ENCODE results near the gene CST11.

The CST11 gene

GRCh38 chr20:23461180-23461579 is 8.5 kb upstream of the CST11 start:
- no peak for TF ChIP-seq CTCF (IDR thresholded peaks at IDR 0.05; ENCODE audit: low read depth, low read length, missing control alignments)
- no peak for DNase-seq (ENCODE audit: extremely low read depth, low read depth)
- no peak overlapping the region for H3K4me3 ChIP-seq (replicated peaks; ENCODE audit: low read depth, low read length)

- DNase-seq (ENCODE audit: extremely low read depth, low read depth): no peak
- no peak overlapping the region for H3K4me3 ChIP-seq (replicated peaks; ENCODE audit: low read depth, low read length)
- no peak for TF ChIP-seq CTCF (IDR thresholded peaks at IDR 0.05; ENCODE audit: low read depth, low read length, missing control alignments)
Observed at GRCh38 chr20:23459461-23460150, 6.9 kb upstream of the CST11 start.

- no peak for DNase-seq (ENCODE audit: extremely low read depth, low read depth)
- no peak for TF ChIP-seq CTCF (IDR thresholded peaks at IDR 0.05; ENCODE audit: low read depth, low read length, missing control alignments)
- no peak overlapping the region for H3K4me3 ChIP-seq (replicated peaks; ENCODE audit: low read depth, low read length)
Observed at GRCh38 chr20:23456873-23457272, 4.2 kb upstream of the CST11 start.

GRCh38 chr20:23456409-23456808 is 3.7 kb upstream of the CST11 start:
- TF ChIP-seq CTCF (IDR thresholded peaks at IDR 0.05; ENCODE audit: low read depth, low read length, missing control alignments): no peak
- DNase-seq (ENCODE audit: extremely low read depth, low read depth): no peak

GRCh38 chr20:23455639-23456038 is 3.0 kb upstream of the CST11 start:
- no peak overlapping the region for H3K4me3 ChIP-seq (replicated peaks; ENCODE audit: low read depth, low read length)
- no peak for TF ChIP-seq CTCF (IDR thresholded peaks at IDR 0.05; ENCODE audit: low read depth, low read length, missing control alignments)
- no peak for DNase-seq (ENCODE audit: extremely low read depth, low read depth)

More at GRCh38 chr20:23456409-23456808, 3.7 kb upstream of the CST11 start:
- H3K4me3 ChIP-seq (replicated peaks; ENCODE audit: low read depth, low read length): no peak overlapping the region

GRCh38 chr20:23454816-23455215 is 2.1 kb upstream of the CST11 start:
- H3K4me3 ChIP-seq (replicated peaks; ENCODE audit: low read depth, low read length): no peak overlapping the region
- TF ChIP-seq CTCF (IDR thresholded peaks at IDR 0.05; ENCODE audit: low read depth, low read length, missing control alignments): no peak
- DNase-seq (ENCODE audit: extremely low read depth, low read depth): no peak
